Panc1 (cell line): ENCODE results near the gene TPPP.
"Not testable (repeated sequence)": the region's sequence is repeated elsewhere in the genome, so short reads cannot be mapped to it uniquely, and the experiment has no call there.

Source experiments
- CTCF ChIP-seq: fragments of 450-650 bp; IDR thresholded peaks from 2 replicates; pipeline ENCODE4 v1.5.1; 2017; ENCODE audit warnings: mild to moderate bottlenecking
- POLR2AphosphoS5 ChIP-seq: IDR thresholded peaks from 2 replicates; pipeline ENCODE4 v1.6.1; 2012; ENCODE audit warnings: mild to moderate bottlenecking, low read depth, low read length, moderate library complexity
- REST ChIP-seq, 2 experiments: IDR thresholded peaks; 2 replicates each; pipeline ENCODE4 v1.6.1; 2011 to 2012; ENCODE audit warnings: low read depth in 2 of 2, control low read depth in 1 of 2, low read length in 1 of 2, mild to moderate bottlenecking in 1 of 2, moderate library complexity in 1 of 2; ENCODE audit not compliant: insufficient read depth in 1 of 2
- SIN3A ChIP-seq: IDR thresholded peaks from 2 replicates; pipeline ENCODE4 v1.6.1; 2012; ENCODE audit warnings: low read depth, mild to moderate bottlenecking, low read length, moderate library complexity, borderline replicate concordance; ENCODE audit not compliant: insufficient read depth

DNA sequence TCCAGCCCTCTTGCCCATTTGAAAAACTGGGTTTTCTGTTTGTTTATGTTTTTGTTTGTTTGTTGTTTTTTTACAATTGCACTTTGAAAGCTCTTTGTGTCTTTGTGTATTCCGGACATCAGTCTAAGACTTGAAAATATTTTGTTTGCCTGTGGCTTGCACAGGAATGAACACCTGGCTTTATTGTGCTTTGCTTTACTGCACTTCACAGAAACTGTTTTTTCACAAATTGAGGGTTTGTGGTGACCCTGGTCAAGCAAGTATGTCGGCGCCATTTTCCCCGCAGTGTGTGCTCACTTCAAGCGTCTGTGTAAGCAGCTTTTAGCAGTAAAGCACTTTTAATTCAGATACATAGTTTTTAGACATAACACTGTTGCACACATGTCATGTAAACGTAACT is 49.1 kb upstream of the TPPP start:
- TF ChIP-seq CTCF; POLR2AphosphoS5; REST (IDR thresholded peaks at IDR 0.05; ENCODE audit: insufficient read depth in 1 of 2, low read depth in 2 of 2, low read length in 1 of 2); SIN3A: not testable (repeated sequence)
